ENCODE data around the gene IDH2. TPM values are rescaled to one million over a fixed set of nuclear protein-coding genes. Genes with fewer than 3 reads are reported as not detected.
A peak's percentile ranks its signal among the peaks of the same experiment; 100 is the strongest.

Gene IDH2
- total and polyA plus RNA-seq, 2 of the 13 experiments (the other 11 are each of a cell fraction or from before 2014, with no cell fraction given) = 121 to 145 TPM

DNA sequence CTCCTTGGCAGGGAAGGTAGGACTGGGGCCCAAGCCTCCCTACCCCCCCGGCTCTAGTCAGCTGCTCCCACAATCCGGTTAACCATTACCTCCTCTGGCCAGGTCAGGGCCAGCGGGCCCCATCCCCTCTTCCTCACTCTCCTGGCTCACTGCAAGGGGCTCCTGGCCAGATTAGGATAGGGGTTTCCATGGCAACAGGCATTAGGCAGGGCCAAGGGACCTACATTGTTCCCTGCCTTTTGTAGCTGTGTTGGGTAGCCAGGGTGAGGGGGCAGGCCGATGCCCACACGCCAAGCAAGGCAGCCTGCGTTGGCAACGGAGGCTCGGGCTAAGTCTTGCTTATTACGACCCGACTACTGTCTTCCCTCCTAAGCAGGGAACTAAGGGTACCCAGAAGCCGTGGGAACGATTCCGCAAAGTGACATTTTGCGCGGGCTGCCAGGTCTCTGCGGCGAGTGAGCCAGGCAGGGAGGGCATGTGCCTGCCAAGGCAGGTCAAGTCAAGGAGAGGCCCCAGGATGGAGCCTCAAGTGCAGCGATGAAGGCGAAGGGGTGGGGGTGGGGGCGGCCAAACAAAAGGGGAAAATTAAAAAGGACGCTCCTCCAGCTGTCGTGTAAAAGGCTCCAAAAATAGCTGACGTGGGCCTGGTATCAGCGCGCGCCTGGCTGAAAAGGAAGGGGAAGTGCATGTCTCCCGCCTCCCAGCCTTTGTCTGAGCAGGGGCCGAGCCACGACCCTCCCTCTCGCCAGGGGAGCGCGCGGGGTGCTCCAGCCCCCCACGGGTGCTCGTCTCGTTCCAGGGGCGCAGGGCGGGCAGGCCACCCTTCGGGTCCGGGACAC, 919 bp downstream of the IDH2 start (continued):
- no peak for TF ChIP-seq ZNF713 (CRISPR knock-in tag; IDR thresholded peaks at IDR 0.05)
- TF ChIP-seq RARA (CRISPR knock-in tag; IDR thresholded peaks at IDR 0.05) = peak; percentile 59
- TF ChIP-seq NR2F6 (IDR thresholded peaks at IDR 0.05) = no peak
- TF ChIP-seq NR2F6 (CRISPR knock-in tag; IDR thresholded peaks at IDR 0.05) = peak; percentile 47; the same call in 1 of the 2 replicates
- TF ChIP-seq SSRP1 (CRISPR knock-in tag; IDR thresholded peaks at IDR 0.05) = no peak
- TF ChIP-seq MTA1 (CRISPR knock-in tag; IDR thresholded peaks at IDR 0.05; ENCODE audit: borderline replicate concordance) = peak; percentile 51; the same call in 1 of the 2 replicates
- TF ChIP-seq, protein P1, sequence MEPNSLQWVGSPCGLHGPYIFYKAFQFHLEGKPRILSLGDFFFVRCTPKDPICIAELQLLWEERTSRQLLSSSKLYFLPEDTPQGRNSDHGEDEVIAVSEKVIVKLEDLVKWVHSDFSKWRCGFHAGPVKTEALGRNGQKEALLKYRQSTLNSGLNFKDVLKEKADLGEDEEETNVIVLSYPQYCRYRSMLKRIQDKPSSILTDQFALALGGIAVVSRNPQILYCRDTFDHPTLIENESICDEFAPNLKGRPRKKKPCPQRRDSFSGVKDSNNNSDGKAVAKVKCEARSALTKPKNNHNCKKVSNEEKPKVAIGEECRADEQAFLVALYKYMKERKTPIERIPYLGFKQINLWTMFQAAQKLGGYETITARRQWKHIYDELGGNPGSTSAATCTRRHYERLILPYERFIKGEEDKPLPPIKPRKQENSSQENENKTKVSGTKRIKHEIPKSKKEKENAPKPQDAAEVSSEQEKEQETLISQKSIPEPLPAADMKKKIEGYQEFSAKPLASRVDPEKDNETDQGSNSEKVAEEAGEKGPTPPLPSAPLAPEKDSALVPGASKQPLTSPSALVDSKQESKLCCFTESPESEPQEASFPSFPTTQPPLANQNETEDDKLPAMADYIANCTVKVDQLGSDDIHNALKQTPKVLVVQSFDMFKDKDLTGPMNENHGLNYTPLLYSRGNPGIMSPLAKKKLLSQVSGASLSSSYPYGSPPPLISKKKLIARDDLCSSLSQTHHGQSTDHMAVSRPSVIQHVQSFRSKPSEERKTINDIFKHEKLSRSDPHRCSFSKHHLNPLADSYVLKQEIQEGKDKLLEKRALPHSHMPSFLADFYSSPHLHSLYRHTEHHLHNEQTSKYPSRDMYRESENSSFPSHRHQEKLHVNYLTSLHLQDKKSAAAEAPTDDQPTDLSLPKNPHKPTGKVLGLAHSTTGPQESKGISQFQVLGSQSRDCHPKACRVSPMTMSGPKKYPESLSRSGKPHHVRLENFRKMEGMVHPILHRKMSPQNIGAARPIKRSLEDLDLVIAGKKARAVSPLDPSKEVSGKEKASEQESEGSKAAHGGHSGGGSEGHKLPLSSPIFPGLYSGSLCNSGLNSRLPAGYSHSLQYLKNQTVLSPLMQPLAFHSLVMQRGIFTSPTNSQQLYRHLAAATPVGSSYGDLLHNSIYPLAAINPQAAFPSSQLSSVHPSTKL (CRISPR knock-in tag; IDR thresholded peaks at IDR 0.05) = 0 out of 2 replicates have a peak, but pooled peaks have one; percentile 20
- TF ChIP-seq BCL6 (CRISPR knock-in tag; IDR thresholded peaks at IDR 0.05) = 0 out of 2 replicates have a peak, but pooled peaks have one; percentile 12
- no peak for TF ChIP-seq NCOA1 (CRISPR knock-in tag; IDR thresholded peaks at IDR 0.05)
- TF ChIP-seq U2AF1 (optimal IDR thresholded peaks at IDR 0.05; ENCODE audit: low read depth, low read length) = no peak
- peak; percentile 50 for TF ChIP-seq RFX1 (IDR thresholded peaks at IDR 0.05)
- TF ChIP-seq ZNF670 (CRISPR knock-in tag; IDR thresholded peaks at IDR 0.05; ENCODE audit: borderline replicate concordance) = no peak
- TF ChIP-seq, protein P2, sequence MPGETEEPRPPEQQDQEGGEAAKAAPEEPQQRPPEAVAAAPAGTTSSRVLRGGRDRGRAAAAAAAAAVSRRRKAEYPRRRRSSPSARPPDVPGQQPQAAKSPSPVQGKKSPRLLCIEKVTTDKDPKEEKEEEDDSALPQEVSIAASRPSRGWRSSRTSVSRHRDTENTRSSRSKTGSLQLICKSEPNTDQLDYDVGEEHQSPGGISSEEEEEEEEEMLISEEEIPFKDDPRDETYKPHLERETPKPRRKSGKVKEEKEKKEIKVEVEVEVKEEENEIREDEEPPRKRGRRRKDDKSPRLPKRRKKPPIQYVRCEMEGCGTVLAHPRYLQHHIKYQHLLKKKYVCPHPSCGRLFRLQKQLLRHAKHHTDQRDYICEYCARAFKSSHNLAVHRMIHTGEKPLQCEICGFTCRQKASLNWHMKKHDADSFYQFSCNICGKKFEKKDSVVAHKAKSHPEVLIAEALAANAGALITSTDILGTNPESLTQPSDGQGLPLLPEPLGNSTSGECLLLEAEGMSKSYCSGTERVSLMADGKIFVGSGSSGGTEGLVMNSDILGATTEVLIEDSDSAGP (CRISPR knock-in tag; IDR thresholded peaks at IDR 0.05; ENCODE audit: borderline replicate concordance) = peak; percentile 23; the same call in 1 of the 2 replicates
- no peak for TF ChIP-seq CBX5 (CRISPR knock-in tag; IDR thresholded peaks at IDR 0.05; ENCODE audit: borderline replicate concordance)
- 0 out of 2 replicates have a peak, but pooled peaks have one; percentile 59 for TF ChIP-seq CAMTA2 (CRISPR knock-in tag; IDR thresholded peaks at IDR 0.05; ENCODE audit: borderline replicate concordance)
- TF ChIP-seq, protein P3, sequence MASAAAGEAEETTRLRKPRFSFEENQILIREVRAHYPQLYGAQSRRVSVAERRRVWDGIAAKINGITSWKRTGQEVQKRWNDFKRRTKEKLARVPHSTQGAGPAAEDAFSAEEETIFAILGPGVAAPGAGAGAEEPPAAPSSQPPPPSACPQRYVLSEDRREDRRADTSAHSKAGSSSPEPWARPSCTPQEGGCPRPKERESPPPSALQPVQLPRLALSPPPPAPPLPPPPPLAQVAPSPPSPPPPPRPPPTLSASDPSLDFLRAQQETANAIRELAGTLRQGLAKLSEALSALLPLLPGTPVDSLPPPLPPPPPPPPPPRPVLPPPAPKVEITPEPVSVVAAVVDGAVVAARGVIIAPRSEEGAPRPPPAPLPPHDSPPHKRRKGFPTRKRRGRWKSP (CRISPR knock-in tag; IDR thresholded peaks at IDR 0.05) = 0 out of 2 replicates have a peak, but pooled peaks have one; percentile 41
- TF ChIP-seq ZFP36L1 (CRISPR knock-in tag; IDR thresholded peaks at IDR 0.05) = no peak
- 0 out of 2 replicates have a peak, but pooled peaks have one; percentile 50 for TF ChIP-seq PHF21A (CRISPR knock-in tag; IDR thresholded peaks at IDR 0.05)
- TF ChIP-seq ZNF569 (CRISPR knock-in tag; IDR thresholded peaks at IDR 0.05; ENCODE audit: borderline replicate concordance) = no peak
- peak; percentile 59; the same call in 1 of the 2 replicates for TF ChIP-seq MED1 (CRISPR knock-in tag; IDR thresholded peaks at IDR 0.05)
- TF ChIP-seq ZNF501 (CRISPR knock-in tag; IDR thresholded peaks at IDR 0.05) = no peak
- TF ChIP-seq SOX6 (IDR thresholded peaks at IDR 0.05) = no peak
- TF ChIP-seq SOX6 (CRISPR knock-in tag; IDR thresholded peaks at IDR 0.05) = 0 out of 2 replicates have a peak, but pooled peaks have one; percentile 27
- TF ChIP-seq ZNF33B (CRISPR knock-in tag; IDR thresholded peaks at IDR 0.05) = peak; percentile 69; the same call in 1 of the 2 replicates
- TF ChIP-seq ZNF101 (CRISPR knock-in tag; IDR thresholded peaks at IDR 0.05; ENCODE audit: borderline replicate concordance, low read depth) = peak; percentile 22; the same call in 1 of the 2 replicates
